NCI-H82 (cell line): ENCODE data around the gene SF3A2.

Experiments
- DNase-seq: peaks from one replicate; lab custom pipeline; 2025; lab: John Stamatoyannopoulos, UW

SF3A2 gene

GRCh38 chr19:2226840-2227360, 9.7 kb upstream of the SF3A2 start:
- DNase-seq, result no peak

GRCh38 chr19:2227415-2228156, 9.0 kb upstream of the SF3A2 start:
- DNase-seq, result no peak

GRCh38 chr19:2228157-2229030, 8.2 kb upstream of the SF3A2 start:
- no peak for DNase-seq

- no peak for DNase-seq
These were observed 7.3 kb upstream of the SF3A2 start for GRCh38 chr19:2229103-2230032.

- no peak for DNase-seq
These were observed 6.5 kb upstream of the SF3A2 start for GRCh38 chr19:2230033-2230531.

GRCh38 chr19:2230807-2231533, 5.7 kb upstream of the SF3A2 start:
- DNase-seq, result no peak

GRCh38 chr19:2231621-2232221, 4.9 kb upstream of the SF3A2 start:
- peak; percentile 48 for DNase-seq

- DNase-seq, result no peak
These were observed 4.1 kb upstream of the SF3A2 start for GRCh38 chr19:2232286-2233151.

GRCh38 chr19:2233601-2234280, 2.9 kb upstream of the SF3A2 start:
- DNase-seq, result no peak

- DNase-seq, result no peak
These were observed 1.6 kb upstream of the SF3A2 start for GRCh38 chr19:2234996-2235380.

- DNase-seq, result peak; percentile 61
These were observed 1.1 kb upstream of the SF3A2 start for GRCh38 chr19:2235381-2236063.

GRCh38 chr19:2236064-2236313, 635 bp upstream of the SF3A2 start:
- DNase-seq, result no peak

- no peak for DNase-seq
These were observed 636 bp downstream of the SF3A2 start for GRCh38 chr19:2237051-2237868.

- no peak for DNase-seq
These were observed 1.2 kb downstream of the SF3A2 start for GRCh38 chr19:2237869-2238153.

GRCh38 chr19:2239173-2239572, 2.5 kb downstream of the SF3A2 start:
- DNase-seq, result no peak

GRCh38 chr19:2239771-2240770, 3.4 kb downstream of the SF3A2 start:
- DNase-seq, result no peak
